Ovary (tissue), 9 donors: ENCODE measurements around the gene SCGB3A1. TPM values are rescaled to one million over a fixed set of nuclear protein-coding genes. Genes with fewer than 3 reads are reported as not detected.

ENCODE experiments used
- DNase-seq, 5 donors: peaks; one replicate each; pipeline ENCODE4 v3.0.0-alpha.2; 2019 to 2020
- H3K27ac ChIP-seq, 2 donors: fragments of 200-600 bp; one replicate each; pipeline versions ENCODE4 v1.5.1 to v1.8.0; 2019 to 2022
- H3K27me3 ChIP-seq: fragments of 200-600 bp; one replicate; pipeline ENCODE4 v1.8.0; 2022
- H3K36me3 ChIP-seq: fragments of 200-600 bp; sonication (generic); one replicate; pipeline ENCODE4 v1.5.1; 2019
- H3K4me1 ChIP-seq: one replicate; pipeline ENCODE4 v1.8.1; 2013; ENCODE audit warnings: mild to moderate bottlenecking, moderate library complexity; ENCODE audit not compliant: insufficient read depth
- H3K4me3 ChIP-seq: fragments of 200-600 bp; sonication (generic); one replicate; pipeline ENCODE4 v1.5.1; 2017
- H3K9me3 ChIP-seq, 2 donors: fragments of 200-600 bp in 1 of 2; sonication (generic) in 1 of 2; one replicate each; pipeline versions ENCODE4 v1.5.1 to v1.8.1; 2013 to 2019; ENCODE audit warnings: mild to moderate bottlenecking in 1 of 2, moderate library complexity in 1 of 2
- EP300 ChIP-seq: sonication (generic); formaldehyde crosslinking; IDR thresholded peaks from one replicate; pipeline ENCODE4 v1.6.1; 2017; ENCODE audit warnings: antibody characterized with exemption
- POLR2A ChIP-seq: fragments of 450-650 bp; IDR thresholded peaks from one replicate; pipeline ENCODE4 v1.6.1; 2017; ENCODE audit warnings: antibody characterized with exemption, mild to moderate bottlenecking, moderate library complexity
- WGBS, 3 donors: extraction: QIAGEN DNeasy Blood & Tissue Kit in 1 of 3; methylation state at CpG; one replicate each; pipeline versions ENCODE4 v1.1.5 to v1.1.7; 2013 to 2017; 5-methylcytosine and 5-hydroxymethylcytosine counted together
- intact Hi-C, 4 donors: fragments of 100-400 bp; cut with DNase I; formaldehyde crosslinking; loops; one replicate each; pipeline versions ENCODE4 v1.11.0 to v1.15.1; 2022 to 2023
- polyA plus RNA-seq, 2 donors: library from polyadenylated mRNA; stranded (reverse); fragments of 200-250 nt in 1 of 2; fragments of 350-450 nt in 1 of 2; fragmentation: Illumina TruSeq in 1 of 2; extraction: RNeasy Lipid Tissue Mini Kit (QIAGEN cat#74804) in 1 of 2; gene quantifications; one replicate each; pipeline ENCODE4 v1.2.3, GENCODE V29; 2013 to 2014
- total RNA-seq, 7 donors: library from RNA; depleted of rRNA in 2 of 7; stranded (reverse); fragments of >200 nt in 2 of 7; fragmentation: NEBNext Ultra II Directional in 3 of 7; extraction: Animal tissue kit (Norgen Biotek cat#: 25700) in 3 of 7; gene quantifications; one replicate each; pipeline versions ENCODE4 v1.1.0 to v1.2.4, GENCODE V29; 2016 to 2023
- TF ChIP-seq, protein P1 (sequence below), 3 donors: fragments of 450-650 bp in 2 of 3; fragments of 200-600 bp in 1 of 3; IDR thresholded peaks; one replicate each; pipeline versions ENCODE4 v1.5.1 to v1.8.0; 2016 to 2022; ENCODE audit warnings: antibody characterized with exemption in 3 of 3, mild to moderate bottlenecking in 1 of 3
- donor health status: DM: no; HTN: no; CAD: no; lungs with moderate emphysema.
- donor health status: DM: no; HTN: no; CAD: no.
- donor health status: Bipolar disorder and iron deficiency.
- donor health status: DM: yes; HTN: yes; CAD: no.
- donor health status: DM: no; HTN: no; CAD: no.
- donor health status: DM: yes; HTN: yes; CAD: no.

Gene SCGB3A1
- total and polyA plus RNA-seq, 9 donors, result 1.5 to 18.7 (median 2.7) TPM; not detected in 4

DNA sequence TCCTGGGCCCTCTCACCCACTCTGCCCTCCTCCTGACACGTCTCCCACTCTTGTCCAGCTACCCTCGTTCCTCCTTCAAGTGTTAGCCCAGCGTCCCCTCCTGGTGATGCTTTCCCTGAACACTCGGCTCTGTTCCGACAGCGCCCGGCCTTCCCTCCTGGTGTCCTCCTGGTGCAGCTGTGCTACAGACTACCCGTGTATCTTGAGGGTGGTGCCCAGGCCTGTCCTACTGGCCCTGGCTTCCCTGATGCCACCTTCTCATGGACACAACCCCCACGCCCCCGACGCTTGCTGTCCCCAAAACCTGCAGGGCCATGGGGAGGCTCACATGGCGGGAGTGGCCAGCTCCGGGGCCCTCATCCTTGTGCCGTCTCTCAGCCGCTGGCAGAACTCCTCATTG is 21.4 kb upstream of the SCGB3A1 start:
- no peak overlapping the region for H3K4me3 ChIP-seq
- H3K4me1 ChIP-seq, result no peaks in the 10 kb centered on the region
- DNase-seq, result no peak
- H3K36me3 ChIP-seq, result no peaks in the 10 kb centered on the region
- 85 to 89% (median 86%) methylated on average over 15 of the region's 15 CpGs for WGBS, 3 donors
- no peaks in the 10 kb centered on the region for H3K27me3 ChIP-seq
- no peaks in the 10 kb centered on the region for H3K9me3 ChIP-seq
- TF ChIP-seq, protein P1, sequence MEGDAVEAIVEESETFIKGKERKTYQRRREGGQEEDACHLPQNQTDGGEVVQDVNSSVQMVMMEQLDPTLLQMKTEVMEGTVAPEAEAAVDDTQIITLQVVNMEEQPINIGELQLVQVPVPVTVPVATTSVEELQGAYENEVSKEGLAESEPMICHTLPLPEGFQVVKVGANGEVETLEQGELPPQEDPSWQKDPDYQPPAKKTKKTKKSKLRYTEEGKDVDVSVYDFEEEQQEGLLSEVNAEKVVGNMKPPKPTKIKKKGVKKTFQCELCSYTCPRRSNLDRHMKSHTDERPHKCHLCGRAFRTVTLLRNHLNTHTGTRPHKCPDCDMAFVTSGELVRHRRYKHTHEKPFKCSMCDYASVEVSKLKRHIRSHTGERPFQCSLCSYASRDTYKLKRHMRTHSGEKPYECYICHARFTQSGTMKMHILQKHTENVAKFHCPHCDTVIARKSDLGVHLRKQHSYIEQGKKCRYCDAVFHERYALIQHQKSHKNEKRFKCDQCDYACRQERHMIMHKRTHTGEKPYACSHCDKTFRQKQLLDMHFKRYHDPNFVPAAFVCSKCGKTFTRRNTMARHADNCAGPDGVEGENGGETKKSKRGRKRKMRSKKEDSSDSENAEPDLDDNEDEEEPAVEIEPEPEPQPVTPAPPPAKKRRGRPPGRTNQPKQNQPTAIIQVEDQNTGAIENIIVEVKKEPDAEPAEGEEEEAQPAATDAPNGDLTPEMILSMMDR (IDR thresholded peaks at IDR 0.05), result no peak
- no peak for TF ChIP-seq EP300
- no peak for TF ChIP-seq POLR2A
- H3K27ac ChIP-seq, result no peak overlapping the region
- intact Hi-C loops, result no loop called here

DNA sequence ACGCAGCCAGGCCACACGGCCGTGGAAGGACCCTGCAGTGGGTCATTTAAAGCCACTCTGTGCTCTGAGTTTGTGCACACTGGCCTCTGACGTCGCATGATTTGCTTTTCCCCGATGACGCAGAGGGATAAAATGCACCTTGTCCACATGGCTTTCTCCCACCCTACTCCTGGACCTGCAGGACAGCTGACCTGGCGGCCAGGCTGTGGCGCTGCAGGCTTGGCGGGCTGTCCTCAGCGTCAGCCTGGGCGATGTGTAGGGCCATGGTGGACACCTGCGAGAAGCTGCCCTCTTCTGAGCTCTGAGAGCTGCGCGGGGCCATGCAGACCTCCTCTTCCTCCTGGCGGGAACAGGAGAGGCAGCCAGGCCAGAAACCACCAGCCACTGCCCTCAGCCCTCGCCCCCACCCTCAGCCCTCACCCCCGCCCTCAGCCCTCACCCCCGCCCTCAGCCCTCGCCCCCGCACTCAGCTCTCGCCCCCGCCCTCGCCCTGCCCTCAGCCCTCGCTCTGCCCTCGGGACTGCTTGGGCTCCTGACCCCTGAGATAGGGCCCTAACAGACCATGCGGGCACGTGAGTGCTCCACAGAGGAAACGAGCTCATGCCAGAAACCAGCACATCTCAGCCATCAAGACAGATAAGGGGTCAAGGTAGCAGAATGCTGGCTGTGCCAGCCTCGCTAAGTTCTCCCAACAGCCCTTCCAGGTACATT is 20.0 kb upstream of the SCGB3A1 start:
- TF ChIP-seq POLR2A, result no peak
- TF ChIP-seq EP300, result no peak
- TF ChIP-seq, protein P1 (IDR thresholded peaks at IDR 0.05), result no peak
- 83 to 86% (median 86%) methylated on average over 30 of the region's 30 CpGs for WGBS, 3 donors
- H3K4me3 ChIP-seq, result no peak overlapping the region
- H3K27me3 ChIP-seq, result no peaks in the 10 kb centered on the region
- no peak overlapping the region for H3K27ac ChIP-seq
- intact Hi-C loops, result no loop called here
- no peaks in the 10 kb centered on the region for H3K36me3 ChIP-seq
- H3K9me3 ChIP-seq, result no peaks in the 10 kb centered on the region
- no peaks in the 10 kb centered on the region for H3K4me1 ChIP-seq
- no peak for DNase-seq

DNA sequence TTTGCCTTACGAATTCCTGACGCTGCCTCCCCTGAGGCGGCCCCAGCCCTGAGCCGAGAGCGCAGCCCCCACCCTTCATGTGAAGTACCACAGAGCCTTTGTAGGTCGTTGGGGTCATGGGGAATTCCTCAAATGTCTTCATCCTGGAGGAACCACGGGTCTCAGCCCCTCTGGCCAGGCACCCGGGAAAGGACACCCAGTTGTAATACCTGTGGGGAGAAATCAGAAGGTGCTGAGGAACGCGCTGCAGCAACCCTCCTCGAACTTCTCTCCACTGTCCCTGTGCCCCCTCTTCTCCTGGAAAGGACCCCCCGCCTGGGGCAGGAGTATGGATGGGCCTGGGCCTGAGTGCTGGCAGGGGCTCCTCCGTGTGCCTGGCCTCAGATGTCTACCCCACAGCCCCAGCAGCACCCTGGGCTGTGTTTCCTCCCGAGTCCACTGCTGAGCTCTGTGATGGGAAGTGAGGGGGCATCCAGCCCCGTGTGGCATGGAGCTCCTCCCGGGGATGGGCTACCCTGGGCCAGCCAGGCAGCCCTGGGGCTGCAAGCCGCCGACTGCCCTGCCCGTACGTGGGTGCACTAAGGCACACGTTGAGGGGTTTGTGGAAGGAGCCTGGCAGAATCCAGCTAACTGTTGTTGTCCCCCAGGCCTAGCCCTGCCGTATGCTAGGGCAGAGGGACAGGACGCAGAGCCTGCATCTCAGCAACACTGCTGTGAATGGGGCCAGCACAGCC is 18.7 kb upstream of the SCGB3A1 start:
- intact Hi-C loops, result no loop called here
- Histone ChIP-seq H3K27me3 (no peaks in the 10 kb centered on the region), H3K4me3 (no peak overlapping the region), H3K36me3 (no peaks in the 10 kb centered on the region), H3K4me1 (no peaks in the 10 kb centered on the region), H3K9me3 (no peaks in the 10 kb centered on the region), H3K27ac (no peak overlapping the region)
- TF ChIP-seq POLR2A (no peak), EP300 (no peak)
- TF ChIP-seq, protein P1 (IDR thresholded peaks at IDR 0.05), result no peak
- 71 to 75% (median 71%) methylated on average over 19 to 23 of the region's 23 CpGs for WGBS, 3 donors
- no peak for DNase-seq

DNA sequence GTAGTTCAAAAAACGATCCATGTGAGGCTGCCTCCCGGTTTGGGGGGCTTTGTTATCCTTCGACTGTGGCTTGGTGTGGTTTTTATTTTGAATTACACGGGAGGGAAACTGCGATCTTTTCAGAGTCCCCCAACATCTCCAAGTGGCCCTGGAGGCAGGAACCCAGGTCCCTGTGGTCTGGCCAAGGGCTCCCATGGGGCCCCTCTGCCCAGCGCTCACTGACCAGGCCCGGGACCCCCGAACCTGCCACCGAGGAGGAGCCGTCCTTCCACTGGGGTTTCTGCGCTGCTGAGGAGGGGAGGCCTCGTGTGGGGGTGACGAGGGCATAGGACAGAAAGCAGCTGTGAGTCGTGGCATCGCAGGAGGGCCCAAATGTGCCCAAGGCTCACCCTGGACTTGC is 18.1 kb upstream of the SCGB3A1 start:
- Histone ChIP-seq H3K36me3 (no peaks in the 10 kb centered on the region), H3K27ac (no peak overlapping the region), H3K9me3 (no peaks in the 10 kb centered on the region), H3K27me3 (no peaks in the 10 kb centered on the region), H3K4me1 (no peaks in the 10 kb centered on the region), H3K4me3 (no peak overlapping the region)
- 64 to 71% (median 65%) methylated on average over 13 to 15 of the region's 15 CpGs for WGBS, 3 donors
- no peak for DNase-seq
- TF ChIP-seq POLR2A (no peak), EP300 (no peak)
- TF ChIP-seq, protein P1 (IDR thresholded peaks at IDR 0.05), result no peak
- intact Hi-C loops, result no loop called here
